PC-9 (cell line): ENCODE data around the gene PALLD. TPM values are rescaled to one million over a fixed set of nuclear protein-coding genes. Genes with fewer than 3 reads are reported as not detected.

Experiments
- BruUV-seq: library from RNA; stranded (reverse); fragments of 400-500 nt; replicated peaks from 2 replicates; lab custom pipeline; 2021; lab: Mats Ljungman, UMichigan
- CTCF ChIA-PET: fragments of 300-600 bp; sonication (Branson Sonifier 250); formaldehyde crosslinking; loops from one replicate; lab custom pipeline; 2022; ENCODE audit warnings: antibody characterized with exemption; lab: Charles Lee
- POLR2A ChIA-PET: fragments of 300-600 bp; sonication (Branson Sonifier 250); formaldehyde crosslinking; loops from one replicate; lab custom pipeline; 2022; ENCODE audit warnings: antibody characterized with exemption; ENCODE audit not compliant: unreplicated experiment; lab: Charles Lee
- DNase-seq, 2 experiments: peaks; one replicate each; pipeline versions ENCODE4 v3.0.0 to v3.0.0-alpha.2; 2015 to 2022; ENCODE audit warnings: mixed read lengths in 1 of 2
- H2AFZ ChIP-seq: fragments of 200-600 bp; sonication (generic); 2 replicates; pipeline ENCODE4 v1.8.1; 2017; ENCODE audit warnings: antibody characterized with exemption
- H3F3A ChIP-seq: fragments of 200-600 bp; sonication (generic); 2 replicates; pipeline ENCODE4 v1.8.1; 2017; ENCODE audit warnings: antibody characterized with exemption, mild to moderate bottlenecking, low read depth; ENCODE audit not compliant: insufficient read depth
- H3K27ac ChIP-seq: fragments of 200-600 bp; sonication (generic); 2 replicates; pipeline ENCODE4 v1.6.1; 2016; ENCODE audit warnings: mixed run types
- H3K27me3 ChIP-seq: fragments of 200-600 bp; sonication (generic); 2 replicates; pipeline ENCODE4 v1.6.1; 2016; ENCODE audit warnings: low read depth, mixed run types; ENCODE audit not compliant: insufficient read depth
- H3K36me3 ChIP-seq: fragments of 200-600 bp; sonication (generic); 2 replicates; pipeline ENCODE4 v1.6.1; 2016; ENCODE audit warnings: low read depth, mixed run types
- H3K4me1 ChIP-seq: fragments of 200-600 bp; sonication (generic); replicated peaks from 2 replicates; pipeline ENCODE4 v1.6.1; 2016; ENCODE audit warnings: mixed run types; ENCODE audit not compliant: insufficient read depth
- H3K4me2 ChIP-seq: fragments of 200-600 bp; sonication (generic); 2 replicates; pipeline ENCODE4 v1.6.1; 2017; ENCODE audit warnings: mixed run types
- H3K4me3 ChIP-seq: fragments of 200-600 bp; sonication (generic); 2 replicates; pipeline ENCODE4 v1.6.1; 2016; ENCODE audit warnings: mixed run types
- H3K79me2 ChIP-seq: fragments of 200-600 bp; sonication (generic); 2 replicates; pipeline ENCODE4 v1.6.1; 2017; ENCODE audit warnings: low read depth, mixed run types
- H3K9me2 ChIP-seq: fragments of 200-600 bp; sonication (generic); 2 replicates; pipeline ENCODE4 v1.8.1; 2017; ENCODE audit warnings: mild to moderate bottlenecking; ENCODE audit not compliant: insufficient read depth
- H3K9me3 ChIP-seq: fragments of 200-600 bp; sonication (generic); 2 replicates; pipeline ENCODE4 v1.8.1; 2016; ENCODE audit warnings: low read depth; ENCODE audit not compliant: insufficient read depth
- H4K20me1 ChIP-seq: fragments of 200-600 bp; sonication (generic); 2 replicates; pipeline ENCODE4 v1.8.1; 2017; ENCODE audit not compliant: insufficient read depth
- EZH2 ChIP-seq: fragments of 200-600 bp; sonication (generic); IDR thresholded peaks from 2 replicates; pipeline ENCODE4 v1.8.0; 2017; ENCODE audit warnings: antibody characterized with exemption, low read depth
- intact Hi-C: fragments of 100-400 bp; cut with micrococcal nuclease; formaldehyde crosslinking; loops from one replicate; pipeline ENCODE4 v1.10.0; 2022; ENCODE audit not compliant: unreplicated experiment
- total RNA-seq: library from RNA; stranded (reverse); gene quantifications from 2 replicates; pipeline ENCODE4 v1.2.3, GENCODE V29; 2021
- TF ChIP-seq, protein P1 (sequence below): fragments of 200-600 bp; sonication (generic); conservative IDR thresholded peaks from 2 replicates; pipeline ENCODE4 v1.6.1; 2017; ENCODE audit warnings: mixed run types, antibody characterized with exemption, mild to moderate bottlenecking, moderate library complexity

Gene PALLD
- total RNA-seq, 1 experiment from 2014 or later, result 156 TPM

DNA sequence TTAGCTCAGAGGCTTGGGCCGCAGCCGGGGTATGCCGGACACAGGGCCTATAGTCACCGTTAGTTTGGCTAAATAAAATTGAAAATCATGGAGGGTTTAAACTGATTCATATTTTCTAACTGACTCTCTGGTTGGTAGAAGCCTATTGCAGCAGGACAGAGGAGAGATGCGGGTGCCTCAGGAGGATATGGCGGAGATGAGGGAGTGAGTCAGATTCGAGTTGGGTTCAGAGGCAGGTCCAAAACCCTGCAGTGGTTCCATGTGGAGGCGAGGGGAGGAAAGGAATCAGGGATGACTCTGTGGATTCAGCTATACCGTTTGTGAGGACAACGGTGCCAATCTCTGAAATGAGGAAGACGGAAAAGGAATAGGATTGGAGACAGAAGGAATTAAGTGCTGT lies 176.6 kb downstream of the PALLD start:
- TF ChIP-seq, protein P1, sequence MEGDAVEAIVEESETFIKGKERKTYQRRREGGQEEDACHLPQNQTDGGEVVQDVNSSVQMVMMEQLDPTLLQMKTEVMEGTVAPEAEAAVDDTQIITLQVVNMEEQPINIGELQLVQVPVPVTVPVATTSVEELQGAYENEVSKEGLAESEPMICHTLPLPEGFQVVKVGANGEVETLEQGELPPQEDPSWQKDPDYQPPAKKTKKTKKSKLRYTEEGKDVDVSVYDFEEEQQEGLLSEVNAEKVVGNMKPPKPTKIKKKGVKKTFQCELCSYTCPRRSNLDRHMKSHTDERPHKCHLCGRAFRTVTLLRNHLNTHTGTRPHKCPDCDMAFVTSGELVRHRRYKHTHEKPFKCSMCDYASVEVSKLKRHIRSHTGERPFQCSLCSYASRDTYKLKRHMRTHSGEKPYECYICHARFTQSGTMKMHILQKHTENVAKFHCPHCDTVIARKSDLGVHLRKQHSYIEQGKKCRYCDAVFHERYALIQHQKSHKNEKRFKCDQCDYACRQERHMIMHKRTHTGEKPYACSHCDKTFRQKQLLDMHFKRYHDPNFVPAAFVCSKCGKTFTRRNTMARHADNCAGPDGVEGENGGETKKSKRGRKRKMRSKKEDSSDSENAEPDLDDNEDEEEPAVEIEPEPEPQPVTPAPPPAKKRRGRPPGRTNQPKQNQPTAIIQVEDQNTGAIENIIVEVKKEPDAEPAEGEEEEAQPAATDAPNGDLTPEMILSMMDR, result no peak
- TF ChIP-seq EZH2, result no peak
- H3K9me2 ChIP-seq, result no peaks in the 10 kb centered on the region

GRCh38 chr4:168674077-168674747 lies 177.4 kb downstream of the PALLD start:
- ChIA-PET CTCF (interaction anchor here (0.6 kb wide), 1 partner anchor 287 kb away, joined by 5 read pairs; no protein-coding TSS in a partner anchor), POLR2A (no interaction called here)
- Histone ChIP-seq H3K36me3 (no peaks in the 10 kb centered on the region), H4K20me1 (no peaks in the 10 kb centered on the region), H2AFZ (no peak overlapping the region), H3K27ac (no peak overlapping the region), H3K4me2 (no peak overlapping the region), H3K27me3 (no peaks in the 10 kb centered on the region), H3K9me3 (no peaks in the 10 kb centered on the region), H3F3A (no peaks in the 10 kb centered on the region), H3K4me1 (no peaks in the 10 kb centered on the region), H3K9me2 (no peaks in the 10 kb centered on the region), H3K79me2 (no peaks in the 10 kb centered on the region), H3K4me3 (no peak overlapping the region)
- no TSS peak for BruUV-seq
- DNase-seq, result no peak
- intact Hi-C loops, result no loop called here
- TF ChIP-seq, protein P1, result no peak
- TF ChIP-seq EZH2, result no peak

More for the DNA sequence above, 176.6 kb downstream of the PALLD start:
- Histone ChIP-seq H3K79me2 (no peaks in the 10 kb centered on the region), H3K27ac (no peak overlapping the region), H3F3A (no peaks in the 10 kb centered on the region), H3K4me2 (no peak overlapping the region), H3K36me3 (no peaks in the 10 kb centered on the region), H3K4me1 (no peaks in the 10 kb centered on the region), H3K27me3 (no peaks in the 10 kb centered on the region), H3K4me3 (no peak overlapping the region), H2AFZ (no peak overlapping the region), H4K20me1 (no peaks in the 10 kb centered on the region), H3K9me3 (no peaks in the 10 kb centered on the region)
- intact Hi-C loops, result no loop called here
- ChIA-PET POLR2A (no interaction called here), CTCF (no interaction called here)
- no peak for DNase-seq
- no TSS peak for BruUV-seq

DNA sequence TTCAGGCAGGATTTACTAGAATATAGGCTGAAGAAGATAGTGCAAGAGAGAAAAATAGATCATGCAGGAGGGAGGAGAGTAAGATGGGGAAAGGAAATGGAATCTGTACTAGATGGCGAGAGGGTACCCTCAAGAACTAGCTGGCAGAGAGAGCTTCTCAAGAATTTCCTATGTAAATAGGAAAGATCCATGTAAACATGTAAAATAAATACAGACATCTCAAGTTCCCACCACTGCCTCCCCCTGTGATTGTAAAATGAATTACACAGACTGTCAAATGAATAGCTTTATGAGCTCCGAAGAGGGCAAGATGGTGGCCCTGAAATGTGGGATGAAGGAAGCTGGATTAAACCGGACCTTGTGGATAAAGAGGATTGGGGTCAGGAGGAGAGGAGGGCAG lies 178.0 kb downstream of the PALLD start:
- Histone ChIP-seq H3K27ac (no peak overlapping the region), H3K4me3 (no peak overlapping the region), H3K9me3 (no peaks in the 10 kb centered on the region), H2AFZ (no peak overlapping the region), H3K27me3 (no peaks in the 10 kb centered on the region), H3K4me1 (no peaks in the 10 kb centered on the region), H3F3A (no peaks in the 10 kb centered on the region), H3K4me2 (no peak overlapping the region), H3K9me2 (no peaks in the 10 kb centered on the region), H3K36me3 (no peaks in the 10 kb centered on the region), H4K20me1 (no peaks in the 10 kb centered on the region), H3K79me2 (no peaks in the 10 kb centered on the region)
- no peak for DNase-seq
- intact Hi-C loops, result no loop called here
- TF ChIP-seq, protein P1, result no peak
- no peak for TF ChIP-seq EZH2
- BruUV-seq, result no TSS peak
- ChIA-PET POLR2A (no interaction called here), CTCF (interaction anchor here (0.6 kb wide), 1 partner anchor 286 kb away, joined by 5 read pairs; no protein-coding TSS in a partner anchor)
